ENCODE measurements around the gene MACROD2. TPM values are rescaled to one million over a fixed set of nuclear protein-coding genes. Genes with fewer than 3 reads are reported as not detected.

Gene MACROD2
- polyA plus RNA-seq, 2 of the 4 experiments (the other 2 are of a cell fraction) = 0.96 to 1.3 TPM

DNA sequence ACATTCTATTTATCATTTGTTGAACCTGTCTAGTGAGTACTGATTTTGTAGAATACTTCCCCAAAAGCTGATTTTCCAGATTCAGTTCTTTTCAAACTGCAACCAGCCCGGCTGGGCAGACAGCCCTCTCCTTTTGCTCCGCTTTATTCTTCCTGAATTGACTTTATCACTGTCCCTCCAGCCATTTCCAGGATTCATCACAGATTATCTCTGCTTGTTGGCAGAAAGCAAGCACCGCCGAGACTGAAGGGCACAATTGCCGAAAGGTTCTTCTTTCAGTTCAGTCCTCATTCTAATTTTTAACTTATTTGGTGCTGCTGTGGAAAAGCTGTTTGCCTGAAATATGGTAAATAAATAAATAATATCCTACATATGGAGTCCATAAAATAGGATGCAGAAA lies 711.2 kb downstream of the MACROD2 start:
- POLR2A ChIA-PET = no interaction called here
- DNase-seq (ENCODE audit: low read depth in 1 of 2, low spot score in 1 of 2) = no peak
- no peak overlapping the region for H3K4me3 ChIP-seq
- H3K4me1 ChIP-seq = peaks cover 40% of the 10 kb centered on the region
- ATAC-seq = no peak
- H3K27ac ChIP-seq = no peak overlapping the region
- TF ChIP-seq ESRRA (IDR thresholded peaks at IDR 0.05; ENCODE audit: borderline replicate concordance, low read length) = no peak
- TF ChIP-seq, protein P1, sequence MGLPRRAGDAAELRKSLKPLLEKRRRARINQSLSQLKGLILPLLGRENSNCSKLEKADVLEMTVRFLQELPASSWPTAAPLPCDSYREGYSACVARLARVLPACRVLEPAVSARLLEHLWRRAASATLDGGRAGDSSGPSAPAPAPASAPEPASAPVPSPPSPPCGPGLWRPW (IDR thresholded peaks at IDR 0.05) = no peak
- TF ChIP-seq FOSB (CRISPR knock-in tag; IDR thresholded peaks at IDR 0.05) = no peak
- no peak for TF ChIP-seq EHF (CRISPR knock-in tag; IDR thresholded peaks at IDR 0.05)
- TF ChIP-seq, protein P2, sequence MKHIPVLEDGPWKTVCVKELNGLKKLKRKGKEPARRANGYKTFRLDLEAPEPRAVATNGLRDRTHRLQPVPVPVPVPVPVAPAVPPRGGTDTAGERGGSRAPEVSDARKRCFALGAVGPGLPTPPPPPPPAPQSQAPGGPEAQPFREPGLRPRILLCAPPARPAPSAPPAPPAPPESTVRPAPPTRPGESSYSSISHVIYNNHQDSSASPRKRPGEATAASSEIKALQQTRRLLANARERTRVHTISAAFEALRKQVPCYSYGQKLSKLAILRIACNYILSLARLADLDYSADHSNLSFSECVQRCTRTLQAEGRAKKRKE (CRISPR knock-in tag; IDR thresholded peaks at IDR 0.05; ENCODE audit: low read depth) = no peak
- no peak for TF ChIP-seq MAFK (IDR thresholded peaks at IDR 0.05; ENCODE audit: partially characterized antibody)
- no peak for TF ChIP-seq JUNB (IDR thresholded peaks at IDR 0.05)
- TF ChIP-seq CEBPB (IDR thresholded peaks at IDR 0.05) = no peak
- no peak for TF ChIP-seq POLR2A (IDR thresholded peaks at IDR 0.05; ENCODE audit: low read length)
- TF ChIP-seq JUN (IDR thresholded peaks at IDR 0.05) = no peak
- TF ChIP-seq MYC (IDR thresholded peaks at IDR 0.05; ENCODE audit: borderline replicate concordance, low read length) = no peak
- TF ChIP-seq, protein P3, sequence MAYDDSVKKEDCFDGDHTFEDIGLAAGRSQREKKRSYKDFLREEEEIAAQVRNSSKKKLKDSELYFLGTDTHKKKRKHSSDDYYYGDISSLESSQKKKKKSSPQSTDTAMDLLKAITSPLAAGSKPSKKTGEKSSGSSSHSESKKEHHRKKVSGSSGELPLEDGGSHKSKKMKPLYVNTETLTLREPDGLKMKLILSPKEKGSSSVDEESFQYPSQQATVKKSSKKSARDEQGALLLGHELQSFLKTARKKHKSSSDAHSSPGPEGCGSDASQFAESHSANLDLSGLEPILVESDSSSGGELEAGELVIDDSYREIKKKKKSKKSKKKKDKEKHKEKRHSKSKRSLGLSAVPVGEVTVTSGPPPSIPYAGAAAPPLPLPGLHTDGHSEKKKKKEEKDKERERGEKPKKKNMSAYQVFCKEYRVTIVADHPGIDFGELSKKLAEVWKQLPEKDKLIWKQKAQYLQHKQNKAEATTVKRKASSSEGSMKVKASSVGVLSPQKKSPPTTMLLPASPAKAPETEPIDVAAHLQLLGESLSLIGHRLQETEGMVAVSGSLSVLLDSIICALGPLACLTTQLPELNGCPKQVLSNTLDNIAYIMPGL (CRISPR knock-in tag; IDR thresholded peaks at IDR 0.05; ENCODE audit: borderline replicate concordance) = no peak
- TF ChIP-seq NPAS2 (CRISPR knock-in tag; IDR thresholded peaks at IDR 0.05; ENCODE audit: borderline replicate concordance) = no peak
- TF ChIP-seq, protein P4, sequence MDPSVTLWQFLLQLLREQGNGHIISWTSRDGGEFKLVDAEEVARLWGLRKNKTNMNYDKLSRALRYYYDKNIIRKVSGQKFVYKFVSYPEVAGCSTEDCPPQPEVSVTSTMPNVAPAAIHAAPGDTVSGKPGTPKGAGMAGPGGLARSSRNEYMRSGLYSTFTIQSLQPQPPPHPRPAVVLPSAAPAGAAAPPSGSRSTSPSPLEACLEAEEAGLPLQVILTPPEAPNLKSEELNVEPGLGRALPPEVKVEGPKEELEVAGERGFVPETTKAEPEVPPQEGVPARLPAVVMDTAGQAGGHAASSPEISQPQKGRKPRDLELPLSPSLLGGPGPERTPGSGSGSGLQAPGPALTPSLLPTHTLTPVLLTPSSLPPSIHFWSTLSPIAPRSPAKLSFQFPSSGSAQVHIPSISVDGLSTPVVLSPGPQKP (IDR thresholded peaks at IDR 0.05; ENCODE audit: low read depth, low read length) = no peak
- TF ChIP-seq ZSCAN20 (CRISPR knock-in tag; IDR thresholded peaks at IDR 0.05) = no peak
- TF ChIP-seq, protein P5, sequence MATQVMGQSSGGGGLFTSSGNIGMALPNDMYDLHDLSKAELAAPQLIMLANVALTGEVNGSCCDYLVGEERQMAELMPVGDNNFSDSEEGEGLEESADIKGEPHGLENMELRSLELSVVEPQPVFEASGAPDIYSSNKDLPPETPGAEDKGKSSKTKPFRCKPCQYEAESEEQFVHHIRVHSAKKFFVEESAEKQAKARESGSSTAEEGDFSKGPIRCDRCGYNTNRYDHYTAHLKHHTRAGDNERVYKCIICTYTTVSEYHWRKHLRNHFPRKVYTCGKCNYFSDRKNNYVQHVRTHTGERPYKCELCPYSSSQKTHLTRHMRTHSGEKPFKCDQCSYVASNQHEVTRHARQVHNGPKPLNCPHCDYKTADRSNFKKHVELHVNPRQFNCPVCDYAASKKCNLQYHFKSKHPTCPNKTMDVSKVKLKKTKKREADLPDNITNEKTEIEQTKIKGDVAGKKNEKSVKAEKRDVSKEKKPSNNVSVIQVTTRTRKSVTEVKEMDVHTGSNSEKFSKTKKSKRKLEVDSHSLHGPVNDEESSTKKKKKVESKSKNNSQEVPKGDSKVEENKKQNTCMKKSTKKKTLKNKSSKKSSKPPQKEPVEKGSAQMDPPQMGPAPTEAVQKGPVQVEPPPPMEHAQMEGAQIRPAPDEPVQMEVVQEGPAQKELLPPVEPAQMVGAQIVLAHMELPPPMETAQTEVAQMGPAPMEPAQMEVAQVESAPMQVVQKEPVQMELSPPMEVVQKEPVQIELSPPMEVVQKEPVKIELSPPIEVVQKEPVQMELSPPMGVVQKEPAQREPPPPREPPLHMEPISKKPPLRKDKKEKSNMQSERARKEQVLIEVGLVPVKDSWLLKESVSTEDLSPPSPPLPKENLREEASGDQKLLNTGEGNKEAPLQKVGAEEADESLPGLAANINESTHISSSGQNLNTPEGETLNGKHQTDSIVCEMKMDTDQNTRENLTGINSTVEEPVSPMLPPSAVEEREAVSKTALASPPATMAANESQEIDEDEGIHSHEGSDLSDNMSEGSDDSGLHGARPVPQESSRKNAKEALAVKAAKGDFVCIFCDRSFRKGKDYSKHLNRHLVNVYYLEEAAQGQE (IDR thresholded peaks at IDR 0.05) = no peak
- no peak for TF ChIP-seq RARB (CRISPR knock-in tag; IDR thresholded peaks at IDR 0.05)
- no peak for TF ChIP-seq FOXS1 (CRISPR knock-in tag; IDR thresholded peaks at IDR 0.05)
- no peak for TF ChIP-seq TP53 (CRISPR knock-in tag; IDR thresholded peaks at IDR 0.05)
- no peak for TF ChIP-seq FOSL2 (IDR thresholded peaks at IDR 0.05)
- no peak for TF ChIP-seq FOSL2 (CRISPR knock-in tag; IDR thresholded peaks at IDR 0.05)
- CTCF ChIA-PET = no interaction called here
- no peak overlapping the region for H3K4me2 ChIP-seq
- H3K9me3 ChIP-seq = 0 out of 3 replicates have a peak, but pooled peaks cover 2% of the 10 kb centered on the region
- FAIRE-seq = no peak
- WGBS (ENCODE audit: missing lambda C conversion rate) = 81% methylated on average over 5 of the region's 5 CpGs

Measured in A549 (cell line).